ENCODE data around the gene PTPRF.

PTPRF gene

DNA sequence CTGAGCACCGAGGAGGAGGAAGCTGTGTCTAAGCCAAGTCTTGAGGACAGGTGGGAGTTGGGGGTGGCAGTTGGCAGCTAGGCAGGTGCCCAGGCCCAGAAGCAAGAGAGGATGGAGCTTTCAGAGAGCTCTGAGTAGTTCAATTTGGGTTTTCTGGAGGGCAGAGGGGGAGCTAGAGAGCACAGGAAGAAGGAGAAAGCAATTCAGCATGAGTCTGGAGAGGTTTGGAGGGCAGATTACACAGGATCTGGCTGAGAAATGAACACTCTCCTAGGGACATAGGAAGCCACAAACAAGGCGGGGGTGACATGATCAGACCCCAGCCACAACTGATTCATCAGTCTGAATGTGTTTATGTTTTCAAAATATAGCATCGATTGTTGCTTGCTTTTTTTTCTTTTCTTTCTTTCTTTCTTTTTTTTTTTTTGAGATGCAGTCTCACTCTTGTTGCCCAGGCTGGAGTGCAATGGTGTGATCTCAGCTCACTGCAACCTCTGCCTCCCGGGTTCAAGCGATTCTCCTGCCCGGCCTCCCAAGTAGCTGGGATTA is 23.8 kb downstream of the PTPRF start:
- DNase-seq: no peak

DNA sequence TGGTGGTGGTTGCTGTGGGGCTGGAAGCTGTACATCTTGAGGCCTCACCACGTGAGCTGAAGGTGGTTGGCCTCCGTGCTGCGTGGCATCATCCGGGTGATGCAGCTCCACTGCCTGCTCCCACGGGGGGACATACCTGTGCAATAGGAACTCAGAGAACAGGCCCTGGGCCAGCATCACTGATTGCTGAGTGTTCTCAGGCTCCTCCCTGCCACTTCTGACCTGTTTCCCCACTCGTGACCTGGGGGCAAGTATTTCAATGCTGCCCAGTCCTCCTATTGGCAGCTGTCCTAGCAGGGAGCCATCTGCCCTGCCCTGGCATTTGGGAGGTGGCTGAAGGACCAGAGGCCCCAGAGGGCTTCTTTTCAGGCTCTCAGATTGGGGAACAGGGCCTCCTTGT is 26.1 kb downstream of the PTPRF start:
- DNase-seq: no peak

DNA sequence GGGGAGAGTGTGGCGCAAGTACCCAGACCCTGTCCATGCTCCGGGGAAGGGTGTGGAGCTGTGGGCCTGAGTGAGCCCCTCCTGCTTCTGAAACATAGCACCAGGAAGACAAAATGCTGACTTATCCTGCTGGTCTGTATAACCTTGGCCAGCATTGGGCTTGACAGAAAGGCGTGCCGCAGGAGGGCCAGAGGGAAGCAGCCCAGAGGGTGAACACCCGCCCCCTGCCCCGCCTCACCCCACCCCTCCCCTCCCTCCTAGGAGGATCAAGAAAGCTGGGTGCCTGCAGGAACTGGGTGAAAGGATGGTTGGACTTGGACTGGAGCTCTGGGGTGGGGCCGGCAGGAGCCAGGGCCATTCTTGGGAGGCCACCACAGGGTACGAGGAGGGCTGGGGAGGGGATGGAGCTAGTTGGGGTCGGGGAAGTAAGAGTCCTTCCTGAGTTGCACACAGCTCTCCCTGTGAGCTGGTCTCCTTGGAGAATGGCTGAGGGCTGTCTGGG is 27.1 kb downstream of the PTPRF start:
- no peak for DNase-seq

DNA sequence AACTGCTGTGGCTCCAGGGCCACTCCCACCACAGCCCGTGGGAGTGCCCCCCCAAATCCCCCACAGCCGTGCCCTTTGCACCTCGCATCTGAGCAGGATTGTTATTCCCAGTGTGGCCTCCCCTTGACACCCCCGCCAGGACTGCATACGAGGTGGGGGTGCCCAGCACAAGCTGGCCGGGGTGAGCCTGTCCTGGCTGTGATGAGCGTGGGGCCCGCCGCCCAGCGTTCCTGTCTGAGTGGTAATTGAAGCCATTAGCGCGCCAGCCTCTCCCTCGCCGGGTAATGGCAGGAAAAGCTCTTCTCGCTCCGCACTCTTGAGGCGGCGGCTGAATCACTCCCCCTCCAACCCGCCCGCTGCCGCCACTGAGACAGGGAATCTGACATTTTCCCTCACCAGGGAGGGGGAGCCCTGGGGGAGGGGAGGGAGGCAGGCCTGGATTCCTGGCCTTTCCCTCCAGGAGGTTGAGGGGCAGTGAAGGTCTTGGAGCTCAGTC is 27.7 kb downstream of the PTPRF start:
- no peak for DNase-seq

DNA sequence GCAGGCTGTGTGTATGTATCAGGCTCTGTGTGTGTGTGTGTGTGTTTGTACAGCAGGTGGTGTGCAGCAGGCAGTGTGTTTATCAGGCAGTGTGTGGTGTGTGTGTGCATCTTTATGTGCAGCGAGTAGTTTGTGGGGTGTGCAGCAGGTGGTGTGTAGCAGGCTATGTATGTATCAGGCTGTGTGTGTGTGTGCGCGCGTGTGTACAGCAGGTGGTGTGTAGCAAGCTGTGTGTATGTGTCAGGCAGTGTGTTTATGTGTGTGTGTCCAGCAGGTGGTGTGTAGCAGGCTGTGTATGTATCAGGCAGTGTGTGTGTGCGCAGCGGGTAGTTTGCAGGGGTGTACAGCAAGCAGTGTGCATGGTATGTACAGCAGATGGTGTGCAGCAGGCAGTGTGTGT is 29.0 kb downstream of the PTPRF start:
- DNase-seq: no peak

DNA sequence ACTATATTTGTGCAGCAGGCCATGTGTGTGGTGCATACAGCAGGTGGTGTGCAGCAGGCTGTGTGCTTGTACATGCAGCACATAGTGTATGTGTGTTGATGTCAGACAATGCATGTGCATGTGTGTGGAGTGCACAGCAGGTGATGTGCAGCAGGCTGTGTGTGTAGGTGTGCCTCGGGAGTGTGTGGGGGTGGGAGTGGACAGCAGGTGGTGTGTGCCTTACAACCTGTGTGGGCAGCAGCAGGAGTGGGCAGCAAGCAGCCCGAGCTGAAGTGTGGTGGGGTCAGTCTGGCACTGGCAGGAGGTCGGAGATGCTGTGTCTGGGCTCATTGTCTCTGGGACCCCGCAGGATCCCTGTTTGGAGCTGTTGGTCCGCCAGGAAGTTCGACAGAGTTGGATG is 29.6 kb downstream of the PTPRF start:
- DNase-seq: no peak

DNA sequence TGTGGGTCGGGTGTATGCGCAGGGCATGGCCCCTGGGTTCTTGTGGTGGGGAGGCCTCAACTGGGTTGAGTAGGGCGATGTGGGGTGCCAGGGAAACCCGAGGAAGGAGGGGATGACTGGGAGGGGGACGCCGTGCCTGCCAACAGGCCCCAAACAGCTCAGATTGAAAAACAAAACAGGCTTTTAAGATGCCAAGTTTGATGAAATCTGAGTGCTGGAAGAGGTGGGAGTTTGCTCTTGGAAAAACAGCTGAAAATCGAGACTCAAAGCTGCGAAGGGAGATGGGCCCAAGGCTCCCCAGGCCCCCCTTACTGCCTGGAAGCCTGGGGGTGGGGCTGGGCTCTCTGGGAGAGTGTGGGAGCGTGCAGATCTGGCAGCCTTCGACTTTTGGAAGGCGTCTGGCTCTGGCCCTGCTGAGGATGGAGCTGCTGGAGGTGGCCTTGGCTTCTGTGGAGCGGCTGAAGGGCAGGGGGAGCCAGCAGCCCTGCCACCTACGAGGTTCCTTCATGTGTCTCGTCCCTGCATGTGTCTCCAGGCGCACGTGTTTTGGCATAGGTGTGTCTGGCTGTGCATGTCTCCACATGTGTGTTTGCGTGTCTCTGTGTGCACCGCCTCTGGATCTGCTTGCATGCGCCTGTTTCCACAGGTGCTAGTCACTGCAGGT is 33.3 kb downstream of the PTPRF start:
- DNase-seq: no peak

DNA sequence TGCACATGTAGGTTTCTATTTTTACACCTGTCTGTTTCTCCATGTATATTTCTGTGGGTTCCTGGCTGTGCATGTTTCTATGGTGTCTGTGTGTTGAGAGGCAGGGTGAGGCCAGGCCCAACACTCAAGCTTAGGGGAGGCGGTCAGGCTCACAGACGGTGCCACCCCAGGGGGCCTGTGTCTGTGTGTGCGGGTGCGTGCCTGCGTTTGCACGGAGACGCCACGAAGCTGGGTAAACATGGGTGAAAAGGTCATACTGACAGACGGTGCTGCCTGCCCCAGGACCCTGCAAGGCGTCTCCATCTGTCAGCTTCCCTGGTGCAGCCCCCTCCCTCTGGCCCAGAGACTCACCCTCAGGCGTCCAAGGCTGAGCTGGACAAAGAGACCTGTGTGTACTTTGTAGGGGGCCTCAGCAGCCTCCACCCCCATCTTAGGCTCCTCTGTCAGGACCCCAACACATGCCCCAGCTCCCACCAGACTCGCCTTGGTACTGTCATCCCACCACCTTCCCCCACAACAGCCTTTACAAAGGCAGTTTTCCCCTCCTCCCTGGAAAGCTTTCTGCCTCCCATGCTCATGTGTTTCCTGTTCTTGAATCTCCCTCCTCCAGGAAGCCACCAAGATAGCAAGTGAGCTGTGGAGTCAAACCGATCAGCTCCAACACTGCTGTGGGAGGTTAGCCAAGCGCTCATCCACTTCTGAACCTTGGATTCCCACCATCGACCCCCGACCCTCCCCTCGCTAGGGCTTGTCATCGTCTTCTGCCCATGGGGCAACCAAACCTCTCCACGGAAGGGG is 34.1 kb downstream of the PTPRF start:
- no peak for DNase-seq

DNA sequence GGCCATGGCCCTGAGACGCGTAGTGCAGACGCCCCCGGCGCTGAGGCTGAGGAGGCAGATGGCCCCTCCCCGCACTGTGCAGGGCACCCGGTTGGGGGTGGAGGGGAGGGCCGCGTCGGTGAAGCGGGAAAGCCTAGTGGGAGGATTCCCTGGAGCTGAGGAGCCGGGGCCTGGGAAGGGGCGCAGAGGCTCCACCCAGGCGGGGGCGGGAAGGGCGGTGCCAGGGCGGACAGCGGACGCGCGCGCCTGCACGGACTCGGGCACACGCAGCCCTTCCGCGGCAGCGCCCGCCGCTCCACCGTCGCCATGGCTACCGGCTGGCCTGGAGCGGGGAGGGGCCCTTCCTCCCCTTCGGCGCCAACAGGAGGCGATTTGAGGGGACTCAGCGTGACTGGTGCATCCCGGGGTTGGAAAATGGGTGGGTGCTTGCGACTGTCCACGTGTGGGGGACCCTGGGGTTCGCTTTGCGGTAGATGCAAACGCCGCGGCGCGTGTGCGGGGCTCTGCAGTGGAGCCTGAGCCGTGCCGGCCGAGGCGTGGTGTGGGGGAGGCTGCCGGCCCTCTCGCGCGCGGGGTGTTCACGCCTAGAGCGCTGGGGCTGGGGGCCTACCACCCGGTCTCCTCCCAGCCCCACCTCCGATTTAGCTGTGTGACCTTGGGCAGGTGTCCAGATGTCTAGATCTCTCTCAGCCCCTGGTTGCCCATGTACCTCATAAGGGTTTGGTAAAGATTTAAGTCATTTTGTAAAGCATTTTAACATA is 35.1 kb downstream of the PTPRF start:
- no peak for DNase-seq

DNA sequence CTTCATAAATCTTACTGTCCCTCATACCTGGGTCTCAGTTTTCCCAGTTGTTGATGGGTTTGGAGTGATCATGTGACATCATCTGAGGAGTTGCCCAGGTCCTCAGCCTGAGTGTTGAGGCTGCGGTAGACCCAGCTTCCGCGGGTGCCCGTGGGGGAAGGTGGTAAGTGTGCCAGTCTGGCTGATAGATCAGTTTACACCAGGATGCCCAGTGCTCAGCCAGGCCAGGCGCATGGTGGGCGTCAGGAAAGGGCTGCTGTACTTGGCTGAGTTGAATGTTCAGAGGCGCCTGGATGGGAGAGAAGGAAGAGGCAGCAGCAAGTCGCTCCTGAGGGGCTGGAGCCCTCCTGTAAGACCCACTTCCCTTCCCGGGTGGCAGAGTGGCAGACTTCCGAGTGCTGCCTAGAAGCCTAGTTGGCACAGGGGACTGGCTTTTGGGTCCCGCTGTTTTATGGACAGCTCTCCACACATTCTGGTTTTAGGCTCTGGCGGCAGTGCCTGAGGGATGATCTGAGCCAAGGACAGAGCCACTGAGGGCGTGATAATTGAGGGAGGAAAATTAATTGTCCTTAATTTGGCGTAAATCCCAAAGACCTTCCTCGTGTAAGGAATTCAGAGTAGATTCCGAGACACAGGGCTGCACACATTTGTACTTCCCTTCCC is 35.8 kb downstream of the PTPRF start:
- DNase-seq: no peak

DNA sequence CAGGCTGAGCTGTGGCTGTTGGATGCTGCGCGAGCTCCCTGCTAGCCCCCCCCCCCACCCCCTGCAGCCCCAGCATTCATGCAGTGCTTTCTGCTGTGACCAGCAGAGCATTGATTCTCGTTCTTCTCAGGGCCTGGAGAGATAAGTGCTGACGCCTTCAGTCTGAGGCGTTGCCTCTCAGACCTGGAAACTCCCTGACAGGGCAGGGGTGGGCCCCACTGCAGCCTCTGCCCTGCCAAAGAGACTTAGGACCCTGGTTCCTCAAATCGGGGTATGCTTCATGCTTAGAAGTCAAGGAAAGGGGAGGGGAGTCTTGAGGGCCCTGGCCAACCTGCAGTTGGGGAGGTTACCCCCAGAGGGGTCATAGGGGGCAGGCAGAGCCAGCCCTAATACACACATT is 38.5 kb downstream of the PTPRF start:
- no peak for DNase-seq

DNA sequence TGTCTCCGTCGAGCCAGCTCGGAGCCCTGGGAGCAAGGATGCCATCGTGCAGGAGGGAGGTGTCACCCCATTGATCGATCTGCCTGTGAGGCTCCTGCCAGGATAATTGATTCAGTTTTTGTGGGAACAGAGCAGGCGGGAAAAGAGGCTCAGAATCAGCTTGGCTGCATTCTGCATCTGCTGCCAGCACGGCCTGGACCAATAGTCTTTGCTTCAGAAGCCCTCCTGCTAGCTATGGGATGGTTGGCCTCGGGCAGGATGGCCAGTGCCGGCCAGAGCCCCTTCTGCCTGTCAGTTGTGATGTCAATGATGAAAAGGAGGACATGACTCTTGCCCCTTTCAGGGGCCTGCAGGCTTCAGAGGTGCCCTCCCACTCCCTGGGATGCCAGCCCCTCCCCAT is 39.6 kb downstream of the PTPRF start:
- no peak for DNase-seq

DNA sequence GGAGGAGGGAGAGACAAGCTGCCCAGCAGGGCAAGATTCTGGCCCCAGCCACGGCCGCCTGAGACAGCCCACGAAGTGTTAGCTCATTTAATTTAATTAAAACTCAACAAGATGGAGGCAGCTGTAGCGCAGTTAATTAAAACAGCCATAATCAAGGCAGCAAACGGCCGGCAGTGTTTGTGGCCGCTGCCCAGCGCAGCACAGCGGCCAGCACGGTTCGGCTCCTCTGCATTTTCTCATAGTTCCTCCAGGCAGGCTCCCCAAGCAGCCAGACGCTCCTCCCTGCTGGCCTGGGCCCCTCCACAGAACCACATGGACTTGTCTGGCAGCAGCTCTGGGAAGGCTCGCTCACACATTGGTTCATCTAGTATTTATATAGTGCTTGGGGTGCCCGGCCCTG is 40.0 kb downstream of the PTPRF start:
- DNase-seq: no peak

DNA sequence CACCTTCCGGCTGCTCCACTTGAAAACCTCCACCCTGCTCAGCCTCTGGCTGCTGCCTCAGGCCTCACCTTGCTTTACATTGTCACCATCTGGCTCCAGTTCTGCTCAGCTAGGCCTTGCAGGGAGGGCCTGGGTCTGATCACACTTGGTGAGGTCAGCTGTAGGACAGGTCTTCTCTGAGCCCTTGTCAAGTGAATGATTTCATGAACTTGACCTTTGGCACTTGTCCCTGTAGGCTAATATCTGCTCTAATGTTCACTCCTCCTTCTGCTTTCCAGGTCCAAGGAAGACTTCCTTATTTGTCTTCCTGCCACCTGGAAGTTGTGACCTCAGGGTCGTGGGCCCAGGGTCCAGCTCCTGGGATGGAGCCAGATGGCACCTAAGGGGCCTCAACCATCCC is 41.4 kb downstream of the PTPRF start:
- no peak for DNase-seq

DNA sequence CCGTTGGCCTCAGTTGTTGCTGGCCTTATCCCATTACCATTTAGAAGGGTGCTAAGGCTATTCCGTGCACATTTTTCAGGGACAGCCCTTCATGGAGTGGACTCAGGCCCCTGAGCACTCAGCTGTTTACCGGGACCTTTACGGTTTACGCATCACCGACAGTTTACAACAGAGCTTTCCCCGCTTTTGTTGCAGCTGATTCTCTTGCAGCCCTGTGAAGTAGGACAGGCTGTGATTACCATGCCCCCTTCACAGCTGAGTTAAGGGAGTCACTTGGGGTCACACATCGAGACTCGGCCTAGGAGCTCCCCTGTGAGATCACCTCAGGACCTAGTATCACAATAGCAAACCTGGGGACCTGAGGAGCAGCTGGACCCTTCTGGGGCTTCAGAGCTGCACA is 41.9 kb downstream of the PTPRF start:
- no peak for DNase-seq

DNA sequence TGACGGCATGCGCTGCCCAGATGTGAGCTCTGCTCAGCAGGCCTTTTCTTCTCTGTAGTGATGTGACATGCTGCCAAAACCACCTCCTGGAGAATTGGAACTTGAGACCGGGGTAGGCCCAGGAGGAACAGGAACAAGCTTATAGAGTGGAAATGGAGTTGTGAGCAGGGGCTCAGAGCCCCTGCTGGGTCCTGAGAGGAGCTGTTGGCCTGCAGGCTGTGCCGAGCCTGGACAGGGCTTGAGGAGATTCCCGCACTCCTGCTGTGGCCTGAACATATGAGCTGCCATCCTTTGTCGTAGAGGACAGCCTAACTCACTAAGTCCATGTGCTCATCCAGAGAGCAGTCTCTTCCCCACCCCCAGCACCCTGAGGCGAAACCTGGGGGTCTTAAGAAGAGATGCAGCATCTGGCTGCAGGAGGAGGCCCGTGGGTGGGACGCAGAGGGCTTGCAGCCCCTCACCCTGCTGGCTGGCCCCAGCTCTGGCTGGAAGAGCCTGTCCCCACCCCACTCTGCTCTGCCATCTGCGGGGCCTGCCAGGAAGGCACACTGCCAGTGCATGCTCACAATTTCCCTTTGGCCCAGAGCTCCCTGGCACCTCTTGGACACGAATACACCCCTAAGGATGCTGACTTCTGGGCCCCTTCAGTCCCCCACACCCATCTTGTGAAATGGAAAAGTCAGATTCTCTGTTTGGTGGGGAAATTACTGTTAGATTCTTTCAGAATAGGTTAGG is 42.5 kb downstream of the PTPRF start:
- no peak for DNase-seq

DNA sequence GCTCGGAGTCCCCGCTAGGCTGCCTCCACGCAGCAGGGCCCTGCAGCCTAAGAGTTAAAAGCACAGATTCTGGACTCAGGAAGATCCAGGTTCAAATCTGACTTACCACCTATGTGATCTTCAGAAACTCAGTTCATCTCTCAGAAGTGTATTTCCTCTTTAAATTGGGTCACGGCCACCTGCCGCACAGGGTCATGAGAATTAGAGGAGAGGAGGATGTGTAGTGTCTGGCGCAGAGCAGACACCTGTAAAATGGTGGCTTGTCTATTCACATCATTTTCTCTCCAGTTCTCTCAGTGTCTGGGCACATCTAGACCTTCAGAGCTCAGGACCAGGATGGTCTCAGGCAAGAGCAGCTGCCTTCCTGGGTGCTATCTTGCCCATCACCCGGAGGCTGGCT is 45.8 kb downstream of the PTPRF start:
- no peak for DNase-seq

DNA sequence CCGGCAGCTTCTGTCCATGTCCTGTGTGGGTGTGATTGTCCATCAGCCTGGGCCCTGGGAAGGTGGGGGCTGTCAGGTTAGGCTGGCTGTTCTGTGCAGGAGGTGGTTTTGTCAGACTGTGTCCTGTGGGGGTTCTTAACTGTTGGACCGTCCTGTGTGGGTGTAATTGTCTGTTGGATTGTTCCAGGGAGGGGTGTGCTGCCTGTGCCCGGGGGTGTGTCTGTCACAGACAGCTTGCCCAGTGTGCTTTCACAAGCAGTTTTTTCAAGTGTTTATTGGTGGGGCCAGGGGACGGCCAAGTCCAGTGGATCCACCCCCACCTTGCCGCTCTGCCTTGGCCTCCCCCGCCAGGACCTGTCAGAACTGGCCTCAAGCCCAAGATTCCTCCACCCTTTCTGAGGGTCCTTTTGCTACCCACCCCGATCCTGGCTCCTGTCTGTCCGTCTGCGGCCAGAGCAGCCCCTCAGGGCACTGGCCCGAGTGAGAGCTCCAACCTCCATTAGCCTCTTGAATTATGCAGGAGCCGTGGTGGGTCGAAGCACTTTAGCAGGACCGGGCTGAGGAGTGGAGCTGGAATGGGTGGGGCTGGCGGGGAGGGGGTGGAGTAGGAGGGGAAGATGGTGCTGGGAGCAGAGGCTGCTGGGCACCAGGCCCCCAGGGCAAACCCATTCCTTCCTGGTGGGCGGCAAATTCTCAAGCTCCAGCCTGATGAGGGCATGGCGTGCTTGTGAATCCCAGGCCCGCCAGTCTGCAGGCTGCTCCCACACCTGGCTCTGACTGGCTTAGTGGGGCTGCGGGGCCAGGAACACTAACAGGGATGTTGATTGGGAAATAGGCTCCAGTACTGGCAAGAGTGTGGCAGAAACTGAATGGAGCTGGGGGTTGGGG is 47.2 kb downstream of the PTPRF start:
- DNase-seq: no peak

DNA sequence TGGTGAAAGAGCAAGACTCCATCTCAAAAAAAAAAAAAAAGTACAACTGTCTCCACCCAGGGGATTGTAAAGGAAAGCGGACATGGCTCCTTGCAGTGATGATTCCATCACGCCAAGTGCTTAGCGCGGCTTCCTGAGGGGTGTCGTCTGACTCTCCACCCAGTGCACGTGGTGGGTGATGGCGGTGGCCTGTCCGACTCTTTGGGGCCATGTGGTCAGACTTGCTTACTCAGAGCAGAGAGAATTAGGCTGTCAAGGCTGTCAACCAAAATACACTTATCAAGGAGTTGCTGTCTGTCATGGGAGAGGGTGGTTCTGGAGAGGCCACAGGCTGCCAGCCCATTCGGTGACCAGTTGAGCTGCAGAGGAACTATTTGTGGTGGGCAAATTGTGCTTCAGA is 49.4 kb downstream of the PTPRF start:
- DNase-seq: no peak

DNA sequence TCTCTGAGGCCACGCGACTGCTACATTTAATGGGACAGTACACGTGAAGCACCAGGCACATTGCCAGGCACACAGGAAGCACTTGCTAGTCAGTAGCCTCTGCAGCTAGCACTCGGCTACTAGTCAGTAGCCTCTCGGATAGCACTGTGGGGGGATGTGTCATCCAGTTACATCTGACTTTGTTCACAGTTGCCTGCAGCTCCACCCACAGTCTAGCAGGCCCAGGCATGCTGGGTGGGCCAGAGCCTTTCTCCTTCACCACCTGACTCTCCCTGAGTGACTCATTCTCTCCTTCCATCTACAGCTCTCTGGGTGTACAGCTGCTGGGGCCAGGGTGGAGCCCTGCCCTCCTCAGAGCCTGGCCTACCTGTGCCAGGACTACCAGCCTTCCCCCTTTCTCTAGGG is 51.5 kb downstream of the PTPRF start:
- DNase-seq: no peak

DNA sequence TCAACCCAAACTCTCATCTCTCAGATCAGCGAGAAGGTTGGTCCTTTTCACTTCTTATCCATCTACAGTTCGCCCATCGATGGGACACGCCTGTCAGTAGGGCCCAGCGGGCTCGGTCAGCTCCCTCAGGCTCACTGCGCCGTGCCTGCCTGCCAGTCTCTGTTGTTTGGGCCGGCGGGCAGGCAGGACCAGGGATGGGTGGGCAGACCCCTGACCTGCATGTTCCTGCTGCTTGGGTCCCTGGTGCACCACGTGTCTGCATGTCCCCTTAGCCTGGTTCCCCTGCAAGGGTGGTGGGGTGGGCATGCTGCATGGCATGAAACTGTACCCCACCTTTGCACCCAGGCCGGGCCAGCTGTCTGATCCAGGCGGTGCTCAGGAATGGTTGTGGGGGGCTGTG is 52.4 kb downstream of the PTPRF start:
- DNase-seq: no peak
